CD4-positive, alpha-beta T cell treated with Interleukin-12 subunit alpha and Interleukin-12 subunit beta, for 1 hour (primary cell): ENCODE results near the gene FOXI1.

ENCODE experiments used
- DNase-seq: peaks from one replicate; pipeline ENCODE4 v3.0.0-alpha.2; 2020

FOXI1 gene

GRCh38 chr5:170105642-170106611, at the start of gene FOXI1:
TSS of gene FOXI1 (plus strand) at chr5:170105897. CDS start at chr5:170105958, 61 bp downstream.
- DNase-seq, result no peak

GRCh38 chr5:170056561-170057267, 49.0 kb upstream of the FOXI1 start:
- no peak for DNase-seq

- DNase-seq, result no peak
Measured at GRCh38 chr5:170057311-170057710, 48.4 kb upstream of the FOXI1 start.

DNA sequence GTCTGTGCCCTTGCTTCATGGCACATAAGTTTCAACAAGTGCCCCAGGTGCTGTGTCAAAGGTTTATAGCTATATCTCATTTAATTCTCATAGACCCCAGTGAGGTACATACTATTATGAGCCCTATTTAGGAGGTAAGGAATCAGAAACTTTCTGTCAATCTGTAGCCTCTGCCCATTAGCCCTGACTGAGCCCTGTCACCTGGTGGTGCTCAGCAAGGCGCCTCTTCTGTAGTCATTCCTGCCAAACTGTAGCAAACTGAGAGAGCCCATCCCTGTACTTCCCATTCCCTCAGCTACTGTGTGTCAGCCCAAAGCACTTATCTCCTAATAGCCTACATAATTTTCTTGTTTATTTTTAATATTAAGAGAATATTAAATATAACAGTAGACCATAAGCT, 46.5 kb upstream of the FOXI1 start:
- DNase-seq, result no peak

- no peak for DNase-seq
Measured at GRCh38 chr5:170067152-170067551, 38.5 kb upstream of the FOXI1 start.

DNA sequence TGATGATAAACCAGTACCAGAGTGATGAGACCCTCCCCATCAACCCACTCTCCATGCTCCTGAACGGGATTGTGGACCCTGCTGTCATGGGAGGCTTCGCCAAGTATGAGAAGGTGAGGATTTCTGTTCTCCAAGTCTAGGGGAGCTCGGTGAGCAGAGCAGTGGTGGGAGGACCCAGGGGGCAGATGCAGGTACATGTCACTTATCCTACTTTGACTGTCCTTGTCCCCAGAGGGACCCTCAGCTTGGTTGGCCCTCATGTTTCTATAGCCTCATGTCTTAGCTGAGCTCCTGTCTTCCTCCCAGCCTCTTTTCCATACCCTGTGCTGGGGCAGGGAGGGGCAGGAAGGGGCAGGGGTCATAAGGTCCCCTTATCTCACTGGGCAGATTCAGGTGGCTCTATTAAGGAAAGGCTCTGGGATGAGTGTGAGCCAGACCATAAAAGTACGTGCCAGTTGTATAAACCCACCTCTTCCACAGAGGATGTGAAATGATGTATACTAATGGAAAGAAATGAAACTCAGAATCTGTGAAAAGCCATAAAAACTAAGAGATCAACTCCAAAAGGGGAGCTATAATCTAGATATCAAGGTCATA, 38.0 kb upstream of the FOXI1 start:
- DNase-seq, result no peak

DNA sequence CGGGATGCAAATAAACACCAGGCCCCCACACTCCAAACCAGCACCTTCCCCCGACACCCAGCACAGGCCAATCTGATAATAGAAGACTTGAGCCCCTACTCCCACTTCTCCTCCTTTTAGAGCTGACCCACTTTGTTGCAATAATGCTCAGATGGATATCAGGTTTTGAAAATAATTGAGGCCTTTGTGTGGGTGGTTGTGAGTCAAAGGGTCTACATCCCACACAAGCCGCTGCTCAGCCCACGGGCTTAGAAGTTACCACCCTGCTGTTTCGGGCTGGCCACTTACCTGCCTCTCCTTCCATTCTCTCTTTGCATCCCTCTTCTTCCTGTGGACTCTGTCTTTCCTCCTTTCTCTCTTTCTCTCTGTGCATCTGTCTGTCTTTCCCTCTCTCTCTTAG, 36.2 kb upstream of the FOXI1 start:
- DNase-seq, result no peak

- DNase-seq, result no peak
Measured at GRCh38 chr5:170070556-170071412, 34.9 kb upstream of the FOXI1 start.

DNA sequence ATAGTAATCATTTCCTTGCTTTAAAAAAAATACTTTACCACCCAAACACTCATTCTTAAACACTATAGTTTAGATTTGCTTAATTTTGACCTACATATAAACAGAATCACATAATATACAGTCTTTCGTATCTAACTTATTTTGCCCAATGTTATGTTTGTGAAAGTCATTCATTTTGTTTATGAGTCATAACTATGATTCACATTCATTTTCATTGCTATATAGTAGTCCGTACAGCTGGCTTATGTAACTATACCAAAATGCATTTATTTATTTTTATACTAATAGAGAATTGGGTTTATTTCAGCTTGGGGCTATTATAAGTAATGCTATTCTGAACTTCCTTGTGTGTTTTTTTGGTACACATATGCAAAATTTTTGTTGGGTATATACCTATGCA, 33.9 kb upstream of the FOXI1 start:
- DNase-seq, result no peak

- no peak for DNase-seq
Measured at GRCh38 chr5:170075696-170076095, 30.0 kb upstream of the FOXI1 start.

GRCh38 chr5:170076211-170076610, 29.5 kb upstream of the FOXI1 start:
- no peak for DNase-seq

DNA sequence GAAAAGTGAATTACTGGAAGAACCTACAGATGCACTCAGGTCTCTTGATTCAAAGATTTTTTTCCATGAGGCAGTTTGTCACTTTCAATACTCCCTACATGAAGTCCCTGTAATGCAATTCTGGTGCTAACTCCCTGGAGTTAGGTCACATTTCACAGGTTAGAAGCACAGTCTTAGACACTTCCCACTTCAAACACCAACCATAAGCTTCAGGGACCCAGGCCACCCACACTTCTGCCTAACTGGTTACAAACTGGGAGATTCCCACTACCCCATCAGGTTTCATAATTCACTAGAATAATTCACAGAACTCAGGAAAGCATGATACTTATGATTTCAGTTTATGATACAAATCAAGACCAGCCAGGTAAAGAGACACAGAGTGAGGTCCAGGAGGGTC, 29.0 kb upstream of the FOXI1 start:
- DNase-seq, result no peak

DNA sequence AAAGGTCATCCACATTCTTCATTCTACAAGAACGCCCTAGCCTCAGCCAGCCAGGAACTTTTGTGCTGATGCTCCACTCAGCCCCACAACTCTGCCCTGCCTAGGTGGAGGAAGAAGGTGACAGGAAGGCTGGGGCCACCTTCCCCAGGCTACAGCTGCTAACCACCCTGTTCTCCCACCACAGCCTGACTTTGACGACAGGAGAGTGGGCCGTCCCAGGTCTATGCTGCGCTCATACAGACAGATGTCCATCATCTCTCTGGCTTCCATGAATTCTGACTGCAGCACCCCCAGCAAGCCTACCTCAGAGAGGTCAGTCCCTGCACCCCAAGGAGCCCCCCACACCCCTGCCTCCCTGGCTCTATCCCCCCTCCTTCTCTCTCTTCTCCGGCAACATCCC, 28.2 kb upstream of the FOXI1 start:
- no peak for DNase-seq

DNA sequence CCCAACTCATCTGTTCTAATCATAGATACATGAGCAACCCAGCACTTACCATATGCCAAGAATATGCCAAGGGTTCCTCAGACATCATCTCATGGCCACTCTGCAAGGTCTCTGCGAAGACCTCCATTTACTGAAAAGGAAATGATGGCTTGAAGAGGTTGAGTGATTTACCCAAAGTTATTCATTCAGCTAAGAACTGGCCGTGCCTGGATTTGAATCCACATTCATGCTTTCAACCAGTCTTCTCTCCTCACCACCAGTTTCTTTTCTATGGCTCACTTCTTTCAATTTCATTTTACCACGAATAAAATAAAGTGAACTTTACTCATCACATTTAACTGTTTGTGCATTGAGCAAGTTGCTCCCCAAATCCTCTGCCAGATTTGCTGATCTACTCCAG, 27.2 kb upstream of the FOXI1 start:
- no peak for DNase-seq

- DNase-seq, result no peak
Measured at GRCh38 chr5:170078931-170079330, 26.8 kb upstream of the FOXI1 start.

- DNase-seq, result no peak
Measured at GRCh38 chr5:170080217-170080616, 25.5 kb upstream of the FOXI1 start.

DNA sequence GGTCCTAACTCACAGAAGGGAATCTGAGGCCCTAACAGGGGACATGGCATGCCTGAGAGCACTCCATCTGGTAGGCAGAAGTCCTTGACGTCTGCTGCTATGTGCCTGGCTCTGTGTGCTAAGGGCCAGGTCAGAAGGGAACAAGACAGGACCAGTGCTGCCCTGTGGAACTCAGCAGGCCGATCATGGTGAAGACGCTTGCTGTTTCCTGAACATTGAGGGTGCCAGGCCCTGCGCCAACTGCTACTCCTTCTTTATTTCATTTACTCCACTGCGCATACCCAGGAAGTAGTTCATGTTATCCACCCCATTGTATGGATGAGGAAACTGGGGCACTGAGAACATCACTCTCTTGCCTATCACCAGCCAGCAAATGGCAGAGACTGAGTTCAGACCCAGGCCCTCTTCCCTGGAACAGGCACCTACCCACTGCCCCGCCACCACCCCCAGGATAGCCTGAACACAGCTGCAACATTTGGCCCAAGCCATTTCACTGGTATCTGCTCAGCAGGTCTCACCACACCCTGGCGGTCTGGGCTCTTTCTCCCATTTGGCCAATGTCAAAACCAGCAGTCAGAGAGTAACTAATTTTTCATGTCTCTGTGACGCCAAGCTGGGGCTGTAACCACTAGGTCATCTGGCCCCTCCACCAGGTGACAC, 24.8 kb upstream of the FOXI1 start:
- no peak for DNase-seq

DNA sequence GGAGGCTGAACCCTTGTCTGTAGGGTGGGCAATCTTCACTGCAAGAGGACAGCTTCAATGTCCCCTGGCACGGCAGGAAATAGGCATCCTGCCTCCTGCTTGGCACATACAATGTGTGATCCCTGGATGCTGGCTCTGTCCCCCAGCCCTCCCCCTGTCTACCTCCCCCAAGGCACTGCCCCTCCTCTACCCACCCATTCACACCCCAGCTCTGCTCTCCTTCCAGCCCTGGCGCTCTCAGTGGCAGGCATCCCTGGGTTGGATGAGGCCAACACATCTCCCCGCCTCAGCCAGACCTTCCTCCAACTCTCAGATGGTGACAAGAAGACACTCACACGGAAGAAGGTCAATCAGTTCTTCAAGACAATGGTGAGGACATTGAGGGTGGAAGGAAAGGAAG, 24.1 kb upstream of the FOXI1 start:
- no peak for DNase-seq

GRCh38 chr5:170082701-170083100, 23.0 kb upstream of the FOXI1 start:
- no peak for DNase-seq

- no peak for DNase-seq
Measured at GRCh38 chr5:170087168-170087817, 18.4 kb upstream of the FOXI1 start.

DNA sequence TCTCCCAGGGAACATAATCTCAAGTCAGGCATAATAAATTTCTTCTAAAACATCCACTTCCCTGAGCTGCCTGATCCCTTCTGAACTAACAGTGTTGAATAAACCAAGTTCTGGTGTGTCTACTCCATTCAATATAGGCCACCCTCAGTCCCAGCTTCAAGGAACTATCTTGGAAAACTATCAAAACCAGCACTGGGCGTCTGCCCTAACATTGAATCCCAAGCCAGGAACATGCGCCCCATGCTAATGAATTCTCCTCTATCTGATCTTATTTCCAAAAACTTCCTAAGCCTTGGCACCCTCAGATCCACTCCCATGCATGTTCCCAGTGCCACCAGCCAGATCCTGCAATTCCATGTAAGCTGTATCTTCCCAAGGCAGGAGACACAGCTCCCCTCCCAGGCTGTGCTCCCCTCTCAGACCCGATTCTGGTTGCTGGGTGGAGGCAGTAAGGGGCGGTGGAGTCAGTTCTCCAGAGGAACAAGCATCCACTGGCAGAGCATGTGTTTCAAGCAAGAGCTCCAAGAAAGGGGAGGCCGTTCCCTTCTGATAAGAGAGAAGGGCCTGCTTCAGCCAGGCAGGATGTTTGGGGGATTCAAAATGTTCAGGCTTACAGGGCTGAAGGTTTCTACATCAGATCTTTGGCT, 13.1 kb upstream of the FOXI1 start:
- no peak for DNase-seq
